NCI-H1417 treated with DMSO at 0.1 percent for 48 hours (cell line): Measurements from ENCODE around the gene COQ7.

Source experiments
- DNase-seq: peaks from one replicate; lab custom pipeline; 2025; lab: John Stamatoyannopoulos, UW

COQ7 gene

GRCh38 chr16:19086322-19087199 is 19.1 kb downstream of the COQ7 start:
- DNase-seq = peak; percentile 47

GRCh38 chr16:19088341-19088916 is 21.0 kb downstream of the COQ7 start:
- no peak for DNase-seq

- no peak for DNase-seq
Observed at GRCh38 chr16:19089410-19089955, 22.1 kb downstream of the COQ7 start.

- DNase-seq = no peak
Observed at GRCh38 chr16:19090916-19091315, 23.5 kb downstream of the COQ7 start.

- DNase-seq = no peak
Observed at GRCh38 chr16:19092653-19093410, 25.4 kb downstream of the COQ7 start.

GRCh38 chr16:19093631-19094541 is 26.5 kb downstream of the COQ7 start:
- DNase-seq = no peak

GRCh38 chr16:19094542-19095365 is 27.3 kb downstream of the COQ7 start:
- no peak for DNase-seq

GRCh38 chr16:19095654-19096053 is 28.2 kb downstream of the COQ7 start:
- no peak for DNase-seq

- no peak for DNase-seq
Observed at GRCh38 chr16:19098173-19098572, 30.8 kb downstream of the COQ7 start.

- no peak for DNase-seq
Observed at GRCh38 chr16:19102187-19102872, 34.9 kb downstream of the COQ7 start.

GRCh38 chr16:19104607-19105006 is 37.2 kb downstream of the COQ7 start:
- DNase-seq = no peak

GRCh38 chr16:19105131-19105530 is 37.7 kb downstream of the COQ7 start:
- no peak for DNase-seq

GRCh38 chr16:19105891-19106624 is 38.6 kb downstream of the COQ7 start:
- DNase-seq = no peak

GRCh38 chr16:19106625-19107020 is 39.2 kb downstream of the COQ7 start:
- DNase-seq = no peak

GRCh38 chr16:19108409-19109287 is 41.2 kb downstream of the COQ7 start:
- no peak for DNase-seq

GRCh38 chr16:19109288-19109664 is 41.9 kb downstream of the COQ7 start:
- DNase-seq = no peak

GRCh38 chr16:19110537-19111360 is 43.3 kb downstream of the COQ7 start:
- no peak for DNase-seq

- no peak for DNase-seq
Observed at GRCh38 chr16:19112099-19112407, 44.6 kb downstream of the COQ7 start.
